Psoas muscle (tissue), 8 donors: ENCODE measurements around the gene LGMN. TPM values are rescaled to one million over a fixed set of nuclear protein-coding genes. Genes with fewer than 3 reads are reported as not detected.

Experiments
- ATAC-seq, 4 donors: fragments of 200-7000 bp; cut with Tn5 transposase; one replicate each; pipeline ENCODE4 v1.9.1; 2020; ENCODE audit warnings: moderate library complexity in 3 of 4, mild to moderate bottlenecking in 2 of 4
- DNase-seq, 2 donors: peaks; one replicate each; pipeline ENCODE4 v3.0.0-alpha.2; 2020
- H3K27ac ChIP-seq: fragments of 200-600 bp; one replicate; pipeline ENCODE4 v1.8.0; 2022
- H3K27me3 ChIP-seq, 3 donors: fragments of 200-600 bp in 1 of 3; one replicate each; pipeline versions ENCODE4 v1.6.1 to v1.8.0; 2013 to 2022; ENCODE audit warnings: low read length in 2 of 3, mild to moderate bottlenecking in 2 of 3, moderate library complexity in 1 of 3; ENCODE audit not compliant: insufficient read depth in 3 of 3
- H3K36me3 ChIP-seq, 2 donors: fragments of 200-600 bp in 1 of 2; one replicate each; pipeline versions ENCODE4 v1.6.1 to v1.8.0; 2013 to 2022; ENCODE audit warnings: low read depth in 1 of 2, mild to moderate bottlenecking in 1 of 2, moderate library complexity in 1 of 2; ENCODE audit not compliant: insufficient read depth in 1 of 2
- H3K4me1 ChIP-seq: fragments of 200-600 bp; one replicate; pipeline ENCODE4 v1.8.0; 2022
- H3K4me3 ChIP-seq: fragments of 200-600 bp; one replicate; pipeline ENCODE4 v1.8.0; 2022; ENCODE audit warnings: mild to moderate bottlenecking
- H3K9me3 ChIP-seq: fragments of 200-600 bp; one replicate; pipeline ENCODE4 v1.8.0; 2022
- WGBS, 3 donors: extraction: QIAGEN DNeasy Blood & Tissue Kit; methylation state at CpG; one replicate each; pipeline versions ENCODE4 v1.1.6 to v1.1.7; 2013; 5-methylcytosine and 5-hydroxymethylcytosine counted together
- intact Hi-C, 2 donors: fragments of 100-400 bp; cut with DNase I; formaldehyde crosslinking; loops; one replicate each; pipeline versions ENCODE4 v1.11.0 to v1.14.2; 2022
- polyA plus RNA-seq, 3 donors: library from polyadenylated mRNA; stranded (reverse); fragments of 200-250 nt; gene quantifications; one replicate each; pipeline ENCODE4 v1.2.3, GENCODE V29; 2013
- total RNA-seq, 4 donors: library from RNA; stranded (reverse); fragmentation: NEBNext Ultra II Directional in 2 of 4; extraction: Animal tissue kit (Norgen Biotek cat#: 25700) in 2 of 4; gene quantifications; one replicate each; pipeline versions ENCODE4 v1.2.1 to v1.2.4, GENCODE V29; 2021 to 2023
- TF ChIP-seq, protein P1 (sequence below): fragments of 200-600 bp; IDR thresholded peaks from one replicate; pipeline ENCODE4 v1.8.0; 2022; ENCODE audit warnings: antibody characterized with exemption
- donor health status: healthy with polysubstance abuse.
- donor health status: DM: no; HTN: no; CAD: no; lungs with moderate emphysema.
- donor health status: Bipolar disorder and iron deficiency.
- donor health status: healthy.
- donor health status: DM: yes; HTN: yes; CAD: no.
- donor health status: DM: no; HTN: no; CAD: no.
- donor health status: DM: no; HTN: no; CAD: no.
- donor health status: DM: yes; HTN: yes; CAD: no.

The LGMN gene
- total and polyA plus RNA-seq, 7 donors, result 27.2 to 56.8 (median 49.3) TPM

DNA sequence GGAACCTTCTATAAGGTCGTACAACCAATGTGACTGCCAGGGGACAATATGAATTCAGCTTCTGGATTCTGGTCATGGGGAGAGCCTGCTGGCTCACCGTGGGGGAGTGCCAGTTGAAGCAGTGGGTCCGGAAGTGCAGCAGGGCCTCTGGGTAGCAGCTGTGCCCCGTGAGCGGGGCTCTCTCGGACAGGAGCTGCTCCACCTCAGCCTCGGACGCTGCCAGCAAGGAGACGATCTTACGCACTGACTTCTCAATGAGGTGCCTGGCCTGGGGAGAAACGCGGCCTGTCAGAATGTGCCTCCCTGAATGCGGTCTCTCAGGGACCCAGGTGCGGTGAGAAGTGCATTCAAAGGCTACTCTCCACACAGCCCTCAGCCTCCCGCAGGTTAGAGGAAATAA is 42.0 kb downstream of the LGMN start:
- Histone ChIP-seq H3K4me1 (no peaks in the 10 kb centered on the region), H3K36me3 (peaks cover 0 to 84% of the 10 kb centered on the region in 2 donors), H3K27me3 (no peaks in the 10 kb centered on the region), H3K9me3 (no peaks in the 10 kb centered on the region), H3K27ac (no peak overlapping the region), H3K4me3 (no peak overlapping the region)
- intact Hi-C loops, result no loop called here
- ATAC-seq (no peak), DNase-seq (no peak)
- WGBS, 3 donors, result 88 to 96% (median 90%) methylated on average over 15 of the region's 15 CpGs
- TF ChIP-seq, protein P1, sequence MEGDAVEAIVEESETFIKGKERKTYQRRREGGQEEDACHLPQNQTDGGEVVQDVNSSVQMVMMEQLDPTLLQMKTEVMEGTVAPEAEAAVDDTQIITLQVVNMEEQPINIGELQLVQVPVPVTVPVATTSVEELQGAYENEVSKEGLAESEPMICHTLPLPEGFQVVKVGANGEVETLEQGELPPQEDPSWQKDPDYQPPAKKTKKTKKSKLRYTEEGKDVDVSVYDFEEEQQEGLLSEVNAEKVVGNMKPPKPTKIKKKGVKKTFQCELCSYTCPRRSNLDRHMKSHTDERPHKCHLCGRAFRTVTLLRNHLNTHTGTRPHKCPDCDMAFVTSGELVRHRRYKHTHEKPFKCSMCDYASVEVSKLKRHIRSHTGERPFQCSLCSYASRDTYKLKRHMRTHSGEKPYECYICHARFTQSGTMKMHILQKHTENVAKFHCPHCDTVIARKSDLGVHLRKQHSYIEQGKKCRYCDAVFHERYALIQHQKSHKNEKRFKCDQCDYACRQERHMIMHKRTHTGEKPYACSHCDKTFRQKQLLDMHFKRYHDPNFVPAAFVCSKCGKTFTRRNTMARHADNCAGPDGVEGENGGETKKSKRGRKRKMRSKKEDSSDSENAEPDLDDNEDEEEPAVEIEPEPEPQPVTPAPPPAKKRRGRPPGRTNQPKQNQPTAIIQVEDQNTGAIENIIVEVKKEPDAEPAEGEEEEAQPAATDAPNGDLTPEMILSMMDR, result no peak

DNA sequence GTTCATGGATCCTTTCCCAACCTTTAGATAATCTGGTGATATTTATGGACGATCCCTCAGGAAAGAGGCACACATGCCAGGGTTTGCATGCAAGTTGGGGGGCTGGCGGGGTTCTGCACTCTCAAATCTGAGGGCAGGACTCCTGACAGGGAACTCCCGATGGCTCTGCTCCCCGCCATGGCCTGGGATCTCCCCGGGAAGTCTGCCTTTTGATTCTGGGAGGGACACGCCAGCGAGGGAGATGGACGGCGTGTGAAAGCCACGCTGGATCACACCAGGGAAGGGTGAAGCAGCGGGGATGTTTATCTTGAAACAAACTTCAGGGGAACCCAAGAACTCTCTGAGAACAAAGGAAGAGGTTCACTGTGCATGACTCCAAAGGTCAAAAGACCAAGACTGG is 43.6 kb downstream of the LGMN start:
- DNase-seq (no peak), ATAC-seq (no peak)
- peaks cover 0 to 69% of the 10 kb centered on the region in 2 donors for H3K36me3 ChIP-seq
- H3K27me3 ChIP-seq, result no peaks in the 10 kb centered on the region
- H3K27ac ChIP-seq, result no peak overlapping the region
- no peaks in the 10 kb centered on the region for H3K4me1 ChIP-seq
- no peaks in the 10 kb centered on the region for H3K9me3 ChIP-seq
- intact Hi-C loops, result no loop called here
- TF ChIP-seq, protein P1, result no peak
- 87 to 92% (median 87%) methylated on average over 11 of the region's 11 CpGs for WGBS, 3 donors
- H3K4me3 ChIP-seq, result no peak overlapping the region

DNA sequence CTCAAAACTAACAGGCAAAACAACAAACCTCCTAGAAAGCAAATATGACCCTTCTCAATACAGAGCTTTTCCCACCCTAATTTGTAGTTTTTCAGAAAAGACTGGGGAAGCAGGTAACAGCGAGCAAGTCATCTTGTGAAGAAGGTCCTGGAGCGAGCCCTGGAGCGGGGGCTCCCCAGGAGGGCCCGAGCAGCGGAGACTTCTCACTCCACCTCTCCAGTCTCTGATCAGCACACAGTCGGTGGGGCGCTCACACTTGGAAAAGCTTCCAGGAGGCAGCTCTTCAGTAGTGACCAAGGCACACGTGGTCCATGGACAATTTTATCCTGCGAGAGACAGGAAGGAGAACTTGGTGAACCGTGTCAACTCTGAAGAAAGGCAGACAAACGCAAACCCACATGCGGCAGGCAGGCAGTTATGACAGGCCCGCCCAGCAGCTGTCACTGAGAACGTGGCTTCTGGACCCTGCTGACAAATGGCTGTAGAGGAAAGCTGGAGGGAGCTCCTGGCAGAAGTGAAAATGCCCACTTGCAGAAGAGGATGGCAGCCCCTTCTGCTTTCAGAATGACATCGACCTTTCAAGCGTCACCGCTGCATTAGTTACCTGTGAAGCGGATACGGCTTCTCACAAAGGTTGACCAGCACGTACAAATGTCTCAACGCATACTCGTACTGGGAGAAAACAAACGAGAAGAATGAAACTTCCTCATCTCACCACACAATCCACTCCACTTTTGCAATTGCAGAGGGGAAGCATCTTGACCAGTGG is 44.2 kb downstream of the LGMN start:
- no peaks in the 10 kb centered on the region for H3K27me3 ChIP-seq
- H3K4me3 ChIP-seq, result no peak overlapping the region
- ATAC-seq (no peak), DNase-seq (peak in 1 of 2 donors; percentile 66)
- H3K36me3 ChIP-seq, result peaks cover 0 to 63% of the 10 kb centered on the region in 2 donors
- no peak overlapping the region for H3K27ac ChIP-seq
- no peaks in the 10 kb centered on the region for H3K9me3 ChIP-seq
- intact Hi-C loops, result no loop called here
- H3K4me1 ChIP-seq, result no peaks in the 10 kb centered on the region
- TF ChIP-seq, protein P1, result no peak
- WGBS, 3 donors, result 80 to 83% (median 80%) methylated on average over 23 of the region's 23 CpGs

DNA sequence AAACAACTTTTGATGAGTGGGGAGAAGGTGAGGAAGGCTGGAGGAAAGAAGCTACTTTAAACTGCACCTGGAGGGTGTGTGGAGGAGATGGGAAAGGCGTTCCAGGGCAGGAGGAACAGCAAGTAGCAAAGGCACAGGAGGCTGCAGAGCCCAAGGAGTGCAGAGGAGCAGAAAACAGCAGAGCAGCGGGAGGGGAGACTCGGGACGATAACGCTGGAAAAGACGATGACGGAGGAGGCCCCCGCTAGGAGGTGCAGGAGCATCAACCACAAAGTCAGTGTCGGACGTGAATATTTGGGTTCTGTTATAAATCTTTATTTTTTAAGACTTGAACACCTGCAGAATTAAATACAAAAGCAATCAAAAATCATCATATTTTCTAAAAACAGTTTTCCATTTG is 44.9 kb downstream of the LGMN start:
- Histone ChIP-seq H3K36me3 (peaks cover 0 to 56% of the 10 kb centered on the region in 2 donors), H3K4me1 (no peaks in the 10 kb centered on the region), H3K27ac (no peak overlapping the region), H3K4me3 (no peak overlapping the region), H3K9me3 (no peaks in the 10 kb centered on the region), H3K27me3 (no peaks in the 10 kb centered on the region)
- intact Hi-C loops, result no loop called here
- ATAC-seq (no peak), DNase-seq (peak in 1 of 2 donors; percentile 3)
- TF ChIP-seq, protein P1, result no peak
- 93 to 95% (median 95%) methylated on average over 10 of the region's 10 CpGs for WGBS, 3 donors
